HL-60 (cell line): ENCODE measurements around the gene DOCK9.

Source experiments
- DNase-seq, 2 experiments: peaks; one replicate each; pipeline ENCODE4 v3.0.0-alpha.2; 2010 to 2020; ENCODE audit warnings: low read depth in 1 of 2, low spot score in 1 of 2
- H3K27ac ChIP-seq: fragments of 250-450 bp; sonication (Bioruptor Pico); replicated peaks from 2 replicates; pipeline ENCODE4 v1.5.1; 2020; ENCODE audit warnings: mild to moderate bottlenecking, moderate library complexity
- H3K27me3 ChIP-seq: fragments of 250-450 bp; sonication (Bioruptor Pico); 2 replicates; pipeline ENCODE4 v1.5.1; 2021; ENCODE audit warnings: mild to moderate bottlenecking, moderate library complexity; ENCODE audit not compliant: insufficient read depth, poor library complexity, severe bottlenecking
- H3K4me3 ChIP-seq: replicated peaks from 2 replicates; pipeline ENCODE4 v1.5.1; 2011; ENCODE audit warnings: mild to moderate bottlenecking, control low read depth, low read length; ENCODE audit not compliant: insufficient read depth
- GABPA ChIP-seq: IDR thresholded peaks from 2 replicates; pipeline ENCODE4 v1.6.1; 2012; ENCODE audit warnings: low read depth
- POLR2AphosphoS5 ChIP-seq: IDR thresholded peaks from 2 replicates; pipeline ENCODE4 v1.6.1; 2012; ENCODE audit warnings: low read depth
- SPI1 ChIP-seq: IDR thresholded peaks from 2 replicates; pipeline ENCODE4 v1.6.1; 2012; ENCODE audit warnings: low read depth, mild to moderate bottlenecking, borderline replicate concordance
- TF ChIP-seq, protein P1 (sequence below): IDR thresholded peaks from 2 replicates; pipeline ENCODE4 v1.6.1; 2012; ENCODE audit warnings: low read depth; ENCODE audit not compliant: insufficient replicate concordance
- TF ChIP-seq, protein P2 (sequence below): IDR thresholded peaks from one replicate; pipeline ENCODE4 v1.5.1; 2011; ENCODE audit warnings: low read length, control low read depth, inconsistent platforms; ENCODE audit not compliant: insufficient read depth

Gene DOCK9

DNA sequence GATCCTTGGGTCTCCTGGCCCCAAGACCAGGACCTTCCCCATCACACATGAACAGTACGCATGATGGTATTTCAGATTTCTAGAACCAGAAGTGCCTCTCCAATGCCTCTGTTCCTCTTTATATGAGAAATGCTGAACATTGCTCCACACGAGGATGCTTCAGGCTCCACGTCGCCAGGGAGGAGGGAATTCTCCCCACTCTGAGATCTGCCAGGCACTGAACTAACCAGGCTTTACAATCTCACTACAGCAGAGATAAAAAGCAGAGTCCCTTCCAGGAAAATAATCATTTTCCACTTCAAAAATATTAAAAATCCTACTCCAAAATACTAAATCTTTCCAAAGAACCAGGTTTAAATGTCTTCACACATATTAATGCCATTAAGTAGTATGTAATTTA is 10.4 kb downstream of the DOCK9 start:
- no peak overlapping the region for H3K27ac ChIP-seq
- TF ChIP-seq, protein P1, sequence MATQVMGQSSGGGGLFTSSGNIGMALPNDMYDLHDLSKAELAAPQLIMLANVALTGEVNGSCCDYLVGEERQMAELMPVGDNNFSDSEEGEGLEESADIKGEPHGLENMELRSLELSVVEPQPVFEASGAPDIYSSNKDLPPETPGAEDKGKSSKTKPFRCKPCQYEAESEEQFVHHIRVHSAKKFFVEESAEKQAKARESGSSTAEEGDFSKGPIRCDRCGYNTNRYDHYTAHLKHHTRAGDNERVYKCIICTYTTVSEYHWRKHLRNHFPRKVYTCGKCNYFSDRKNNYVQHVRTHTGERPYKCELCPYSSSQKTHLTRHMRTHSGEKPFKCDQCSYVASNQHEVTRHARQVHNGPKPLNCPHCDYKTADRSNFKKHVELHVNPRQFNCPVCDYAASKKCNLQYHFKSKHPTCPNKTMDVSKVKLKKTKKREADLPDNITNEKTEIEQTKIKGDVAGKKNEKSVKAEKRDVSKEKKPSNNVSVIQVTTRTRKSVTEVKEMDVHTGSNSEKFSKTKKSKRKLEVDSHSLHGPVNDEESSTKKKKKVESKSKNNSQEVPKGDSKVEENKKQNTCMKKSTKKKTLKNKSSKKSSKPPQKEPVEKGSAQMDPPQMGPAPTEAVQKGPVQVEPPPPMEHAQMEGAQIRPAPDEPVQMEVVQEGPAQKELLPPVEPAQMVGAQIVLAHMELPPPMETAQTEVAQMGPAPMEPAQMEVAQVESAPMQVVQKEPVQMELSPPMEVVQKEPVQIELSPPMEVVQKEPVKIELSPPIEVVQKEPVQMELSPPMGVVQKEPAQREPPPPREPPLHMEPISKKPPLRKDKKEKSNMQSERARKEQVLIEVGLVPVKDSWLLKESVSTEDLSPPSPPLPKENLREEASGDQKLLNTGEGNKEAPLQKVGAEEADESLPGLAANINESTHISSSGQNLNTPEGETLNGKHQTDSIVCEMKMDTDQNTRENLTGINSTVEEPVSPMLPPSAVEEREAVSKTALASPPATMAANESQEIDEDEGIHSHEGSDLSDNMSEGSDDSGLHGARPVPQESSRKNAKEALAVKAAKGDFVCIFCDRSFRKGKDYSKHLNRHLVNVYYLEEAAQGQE, result no peak
- no peak for TF ChIP-seq POLR2AphosphoS5
- TF ChIP-seq, protein P2, sequence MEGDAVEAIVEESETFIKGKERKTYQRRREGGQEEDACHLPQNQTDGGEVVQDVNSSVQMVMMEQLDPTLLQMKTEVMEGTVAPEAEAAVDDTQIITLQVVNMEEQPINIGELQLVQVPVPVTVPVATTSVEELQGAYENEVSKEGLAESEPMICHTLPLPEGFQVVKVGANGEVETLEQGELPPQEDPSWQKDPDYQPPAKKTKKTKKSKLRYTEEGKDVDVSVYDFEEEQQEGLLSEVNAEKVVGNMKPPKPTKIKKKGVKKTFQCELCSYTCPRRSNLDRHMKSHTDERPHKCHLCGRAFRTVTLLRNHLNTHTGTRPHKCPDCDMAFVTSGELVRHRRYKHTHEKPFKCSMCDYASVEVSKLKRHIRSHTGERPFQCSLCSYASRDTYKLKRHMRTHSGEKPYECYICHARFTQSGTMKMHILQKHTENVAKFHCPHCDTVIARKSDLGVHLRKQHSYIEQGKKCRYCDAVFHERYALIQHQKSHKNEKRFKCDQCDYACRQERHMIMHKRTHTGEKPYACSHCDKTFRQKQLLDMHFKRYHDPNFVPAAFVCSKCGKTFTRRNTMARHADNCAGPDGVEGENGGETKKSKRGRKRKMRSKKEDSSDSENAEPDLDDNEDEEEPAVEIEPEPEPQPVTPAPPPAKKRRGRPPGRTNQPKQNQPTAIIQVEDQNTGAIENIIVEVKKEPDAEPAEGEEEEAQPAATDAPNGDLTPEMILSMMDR, result no peak
- TF ChIP-seq GABPA, result no peak
- TF ChIP-seq SPI1, result no peak
- no peak for DNase-seq
- no peak overlapping the region for H3K4me3 ChIP-seq
- peaks cover 9% of the 10 kb centered on the region for H3K27me3 ChIP-seq

DNA sequence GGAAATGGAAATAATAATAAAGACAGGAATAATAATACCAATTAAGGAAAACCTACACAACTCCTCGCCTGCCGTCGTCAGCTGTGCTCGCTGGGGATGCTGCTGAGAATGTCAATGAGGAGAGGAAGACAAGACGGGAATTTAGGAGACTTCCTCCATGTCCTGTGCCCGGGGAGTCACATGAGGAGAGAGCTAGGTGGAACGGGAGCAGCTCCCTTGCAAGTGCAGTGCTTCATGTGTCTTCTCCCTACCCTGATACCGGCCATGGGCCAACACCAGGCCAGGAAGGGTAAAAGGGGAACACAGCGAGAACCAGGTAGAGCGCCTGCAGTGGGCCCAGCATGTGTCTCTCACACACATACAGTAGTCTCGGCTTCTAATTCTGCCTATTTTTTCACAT is 11.8 kb downstream of the DOCK9 start:
- TF ChIP-seq SPI1 (no peak), POLR2AphosphoS5 (no peak)
- H3K4me3 ChIP-seq, result no peak overlapping the region
- no peak for DNase-seq
- H3K27ac ChIP-seq, result no peak overlapping the region
- peaks cover 4% of the 10 kb centered on the region for H3K27me3 ChIP-seq

DNA sequence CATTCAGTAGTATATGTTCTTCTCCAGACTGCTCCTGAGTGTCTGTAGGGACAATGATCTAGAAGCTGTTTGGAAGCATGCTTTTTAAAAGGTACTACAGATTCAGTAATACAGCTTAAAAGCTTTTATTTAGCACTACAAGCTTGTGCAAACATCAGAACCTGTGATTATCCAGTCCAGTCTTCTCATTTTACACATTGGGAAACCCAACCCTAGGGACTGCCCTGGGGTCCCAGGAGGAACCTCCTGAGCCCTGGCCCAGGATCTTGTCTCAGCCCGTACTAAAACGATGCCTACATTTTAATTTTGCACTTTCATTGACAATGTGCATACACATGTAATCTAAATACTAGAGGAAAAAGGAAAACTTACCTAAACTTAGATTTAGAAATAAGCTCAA is 12.5 kb downstream of the DOCK9 start:
- H3K27me3 ChIP-seq, result peaks cover 4% of the 10 kb centered on the region
- no peak overlapping the region for H3K4me3 ChIP-seq
- H3K27ac ChIP-seq, result no peak overlapping the region
- TF ChIP-seq GABPA (no peak), SPI1 (no peak), POLR2AphosphoS5 (no peak)
- TF ChIP-seq, protein P2, result no peak
- TF ChIP-seq, protein P1, result no peak
- no peak for DNase-seq

DNA sequence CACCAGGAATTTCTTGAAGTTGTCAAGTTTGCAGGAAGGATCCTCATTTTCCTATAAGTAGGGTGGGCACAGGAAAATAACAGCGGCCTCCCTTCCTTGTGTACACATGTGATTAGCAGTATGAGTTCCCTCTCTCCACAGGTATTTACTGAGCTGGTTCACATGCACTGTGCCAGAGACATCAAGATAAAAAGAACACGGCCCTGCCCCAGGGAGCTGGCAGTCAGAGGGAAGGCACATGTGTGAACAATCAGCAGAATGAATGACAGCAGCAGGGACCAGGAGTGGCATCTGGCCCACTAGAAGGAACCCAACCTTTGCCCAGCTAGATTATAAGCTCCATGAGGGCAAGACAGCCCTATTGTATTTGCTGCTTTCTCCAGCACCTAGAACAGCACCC is 13.9 kb downstream of the DOCK9 start:
- H3K4me3 ChIP-seq, result no peak overlapping the region
- no peak for DNase-seq
- TF ChIP-seq POLR2AphosphoS5 (no peak), GABPA (no peak)
- H3K27ac ChIP-seq, result no peak overlapping the region
- peaks cover 2% of the 10 kb centered on the region for H3K27me3 ChIP-seq

DNA sequence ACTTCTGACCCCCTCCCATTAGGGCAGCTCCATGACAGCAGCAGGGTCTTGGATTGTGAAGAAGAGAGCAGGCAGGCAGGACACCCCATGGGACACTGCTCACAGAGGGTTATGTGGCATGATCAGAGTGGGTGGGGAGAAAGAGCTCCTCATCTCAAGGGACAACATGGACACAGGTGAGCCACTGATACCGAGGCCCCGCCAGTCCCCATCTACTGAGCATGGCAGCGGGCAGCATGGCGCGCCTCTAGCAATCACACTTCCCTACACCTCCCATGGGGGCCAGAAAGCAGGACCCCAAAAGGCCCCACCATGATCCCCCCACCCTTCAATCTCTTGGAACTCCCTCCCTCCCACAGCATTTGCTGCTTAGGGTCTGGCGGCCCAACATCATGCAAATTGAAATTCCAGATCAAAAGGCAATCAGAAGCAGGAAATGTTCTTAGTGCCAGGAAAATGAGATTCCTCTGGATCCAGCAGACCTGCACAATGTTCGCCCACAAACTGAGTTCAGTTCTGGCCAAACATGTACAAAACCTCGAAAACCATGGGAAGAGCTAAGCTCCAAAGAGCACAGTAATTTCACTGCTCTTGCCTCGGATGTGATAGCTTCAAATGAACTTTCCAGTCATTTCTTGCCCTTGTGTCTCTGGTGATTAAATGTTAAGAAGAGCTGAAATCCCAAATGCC is 14.8 kb downstream of the DOCK9 start:
- Histone ChIP-seq H3K4me3 (no peak overlapping the region), H3K27me3 (peaks cover 3% of the 10 kb centered on the region), H3K27ac (no peak overlapping the region)
- DNase-seq, result no peak
- TF ChIP-seq, protein P1, result no peak
- TF ChIP-seq, protein P2, result no peak
- TF ChIP-seq POLR2AphosphoS5, result no peak
- no peak for TF ChIP-seq SPI1
- no peak for TF ChIP-seq GABPA
